Liver (tissue), 9 donors: Measurements from ENCODE around the gene SEMA7A. TPM values are rescaled to one million over a fixed set of nuclear protein-coding genes. Genes with fewer than 3 reads are reported as not detected.

Experiments
- DNase-seq: peaks from one replicate; pipeline ENCODE4 v3.0.0-alpha.2; 2017; ENCODE audit warnings: low spot score
- H3K27ac ChIP-seq, 2 donors: one replicate each; pipeline ENCODE4 v1.7.0; 2013; ENCODE audit warnings: inconsistent platforms in 2 of 2, low read length in 2 of 2, control low read depth in 1 of 2, low read depth in 1 of 2, mild to moderate bottlenecking in 1 of 2
- H3K27me3 ChIP-seq, 4 donors: one replicate each; pipeline versions ENCODE4 v1.6.1 to v1.7.0; 2013; ENCODE audit warnings: low read length in 3 of 4, inconsistent platforms in 1 of 4, mild to moderate bottlenecking in 1 of 4, moderate library complexity in 1 of 4; ENCODE audit not compliant: control insufficient read depth in 4 of 4, insufficient read depth in 4 of 4
- H3K36me3 ChIP-seq, 4 donors: one replicate each; pipeline versions ENCODE4 v1.6.1 to v1.7.0; 2013; ENCODE audit warnings: low read length in 3 of 4, mild to moderate bottlenecking in 3 of 4, low read depth in 1 of 4, moderate library complexity in 1 of 4; ENCODE audit not compliant: control insufficient read depth in 4 of 4, insufficient read depth in 3 of 4
- H3K4me1 ChIP-seq, 4 donors: one replicate each; pipeline versions ENCODE4 v1.6.1 to v1.7.0; 2013; ENCODE audit warnings: low read length in 3 of 4, mild to moderate bottlenecking in 3 of 4, moderate library complexity in 1 of 4; ENCODE audit not compliant: control insufficient read depth in 4 of 4, insufficient read depth in 4 of 4
- H3K4me3 ChIP-seq, 3 donors: one replicate each; pipeline versions ENCODE4 v1.6.1 to v1.7.0; 2013; ENCODE audit warnings: low read length in 3 of 3, control low read depth in 1 of 3, low read depth in 1 of 3, mild to moderate bottlenecking in 1 of 3
- H3K9ac ChIP-seq, 2 donors: one replicate each; pipeline ENCODE4 v1.7.0; 2013; ENCODE audit warnings: low read length in 2 of 2, mild to moderate bottlenecking in 2 of 2, moderate library complexity in 2 of 2, control low read depth in 1 of 2, low read depth in 1 of 2
- H3K9me3 ChIP-seq, 4 donors: one replicate each; pipeline versions ENCODE4 v1.6.1 to v1.7.0; 2013; ENCODE audit warnings: low read length in 3 of 4; ENCODE audit not compliant: control insufficient read depth in 4 of 4
- CTCF ChIP-seq: fragments of 150-350 bp; IDR thresholded peaks from 2 replicates; pipeline ENCODE4 v1.5.1; 2017; ENCODE audit warnings: improper control_type of control experiment, low read depth, low read length; ENCODE audit not compliant: missing input control
- EGR1 ChIP-seq, 2 donors: IDR thresholded peaks; 2 replicates each; pipeline ENCODE4 v1.6.1; 2016 to 2018; ENCODE audit warnings: antibody characterized with exemption in 2 of 2, low read depth in 2 of 2
- FOXA2 ChIP-seq: IDR thresholded peaks from 2 replicates; pipeline ENCODE4 v1.6.1; 2016; ENCODE audit warnings: antibody characterized with exemption
- GABPA ChIP-seq, 2 donors: IDR thresholded peaks in 1 of 2; conservative IDR thresholded peaks in 1 of 2; 2 replicates each; pipeline ENCODE4 v1.6.1; 2016; ENCODE audit warnings: antibody characterized with exemption in 2 of 2, mild to moderate bottlenecking in 1 of 2, moderate library complexity in 1 of 2
- HNF4A ChIP-seq, 2 donors: conservative IDR thresholded peaks; 2 replicates each; pipeline ENCODE4 v1.6.1; 2016; ENCODE audit warnings: antibody characterized with exemption in 2 of 2, mild to moderate bottlenecking in 2 of 2
- HNF4G ChIP-seq: IDR thresholded peaks from 2 replicates; pipeline ENCODE4 v1.6.1; 2016; ENCODE audit warnings: antibody characterized with exemption
- MAX ChIP-seq: IDR thresholded peaks from 2 replicates; pipeline ENCODE4 v1.6.1; 2016; ENCODE audit warnings: antibody characterized with exemption
- NR2F2 ChIP-seq: IDR thresholded peaks from 2 replicates; pipeline ENCODE4 v1.6.1; 2016; ENCODE audit warnings: antibody characterized with exemption
- RAD21 ChIP-seq, 2 donors: IDR thresholded peaks; 2 replicates each; pipeline ENCODE4 v1.6.1; 2016; ENCODE audit warnings: antibody characterized with exemption in 2 of 2, mild to moderate bottlenecking in 2 of 2
- RXRA ChIP-seq, 2 donors: IDR thresholded peaks; 2 replicates each; pipeline ENCODE4 v1.6.1; 2017 to 2018; ENCODE audit warnings: antibody characterized with exemption in 2 of 2, mild to moderate bottlenecking in 1 of 2
- YY1 ChIP-seq: IDR thresholded peaks from 2 replicates; pipeline ENCODE4 v1.6.1; 2016; ENCODE audit warnings: antibody characterized with exemption, mild to moderate bottlenecking
- ZBTB33 ChIP-seq: IDR thresholded peaks from 2 replicates; pipeline ENCODE4 v1.6.1; 2016; ENCODE audit warnings: antibody characterized with exemption
- WGBS: extraction: QIAGEN DNeasy Blood & Tissue Kit; methylation state at CpG from one replicate; pipeline ENCODE4 v1.1.7; 2013; 5-methylcytosine and 5-hydroxymethylcytosine counted together
- polyA plus RNA-seq, 2 donors: library from polyadenylated mRNA; stranded (reverse) in 1 of 2; unstranded in 1 of 2; fragments of 200-250 nt in 1 of 2; fragments of >200 nt in 1 of 2; fragmentation: Nextera tagmentation in 1 of 2; extraction: Ambion mirVana in 1 of 2; gene quantifications; one replicate each; pipeline versions ENCODE4 v1.2.1 to v1.2.3, GENCODE V29; 2013 to 2015
- total RNA-seq, 2 donors: library from RNA; depleted of rRNA; stranded (reverse); fragments of >200 nt; gene quantifications; one replicate each; pipeline ENCODE4 v1.2.3, GENCODE V29; 2014
- TF ChIP-seq, protein P1 (sequence below): IDR thresholded peaks from 2 replicates; pipeline ENCODE4 v1.6.1; 2016; ENCODE audit warnings: antibody characterized with exemption, mild to moderate bottlenecking
- donor health status: healthy.
- donor health status: healthy.
- donor health status: healthy.
- donor health status: healthy.
- donor health status: healthy.

SEMA7A gene
- total and polyA plus RNA-seq, 4 donors: 0.14 to 18.1 (median 1.4) TPM

DNA sequence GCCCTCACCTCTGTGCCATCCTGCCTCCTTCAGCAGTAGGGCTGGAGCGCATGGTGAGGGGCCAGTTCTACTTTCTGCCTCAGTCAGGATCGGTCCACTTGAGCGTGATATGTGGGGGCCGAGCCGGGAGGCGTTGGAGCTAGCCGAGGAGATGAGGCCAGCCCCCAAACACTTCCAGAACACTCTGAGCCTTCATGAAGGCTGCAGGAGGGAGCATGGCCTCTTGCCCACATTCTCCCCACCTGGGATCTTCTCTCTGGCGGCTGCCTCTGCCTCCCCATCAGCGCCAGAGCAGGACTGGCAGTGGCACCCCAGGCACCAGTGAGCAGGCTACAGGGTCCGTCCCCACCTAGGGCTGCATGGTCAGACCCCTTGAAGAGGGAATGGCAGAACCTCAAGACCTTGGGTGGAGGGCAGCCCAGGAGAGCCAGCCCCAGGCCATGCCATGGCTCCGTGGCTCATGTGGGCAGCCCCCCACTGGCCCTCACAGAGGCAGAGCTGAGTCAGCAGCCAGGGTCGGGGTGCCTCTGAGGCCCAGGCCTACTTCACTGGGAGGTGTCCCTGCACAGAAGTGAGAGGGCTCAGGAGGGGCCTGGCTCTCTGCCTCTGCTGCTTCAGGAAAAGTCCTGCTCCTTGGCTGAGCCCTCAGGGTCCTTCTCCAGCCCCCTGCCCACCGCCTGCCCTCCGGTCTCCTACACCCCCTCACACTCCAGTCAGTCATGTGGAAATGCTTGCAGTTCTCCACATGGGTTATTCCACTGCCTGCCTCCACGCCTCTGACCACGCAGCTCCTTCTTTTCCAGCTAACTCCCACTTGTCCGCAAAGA is 38.2 kb downstream of the SEMA7A start:
- WGBS: 91% methylated on average over 17 of the region's 17 CpGs
- no peak for DNase-seq
- Histone ChIP-seq H3K4me1 (no peaks in the 10 kb centered on the region), H3K27ac (no peak overlapping the region), H3K9ac (no peak overlapping the region), H3K27me3 (no peaks in the 10 kb centered on the region), H3K9me3 (no peaks in the 10 kb centered on the region), H3K36me3 (no peaks in the 10 kb centered on the region), H3K4me3 (no peak overlapping the region)
- TF ChIP-seq ZBTB33 (no peak), NR2F2 (no peak), RXRA (IDR thresholded peaks at IDR 0.05) (no peak), FOXA2 (no peak), CTCF (no peak), HNF4G (no peak), RAD21 (IDR thresholded peaks at IDR 0.05) (no peak), GABPA (IDR thresholded peaks at IDR 0.05 in 1 of 2, conservative IDR thresholded peaks at IDR 0.05 in 1 of 2) (no peak), EGR1 (IDR thresholded peaks at IDR 0.05; ENCODE audit: low read depth in 2 of 2) (no peak), MAX (no peak), HNF4A (conservative IDR thresholded peaks at IDR 0.05) (no peak)
- TF ChIP-seq, protein P1, sequence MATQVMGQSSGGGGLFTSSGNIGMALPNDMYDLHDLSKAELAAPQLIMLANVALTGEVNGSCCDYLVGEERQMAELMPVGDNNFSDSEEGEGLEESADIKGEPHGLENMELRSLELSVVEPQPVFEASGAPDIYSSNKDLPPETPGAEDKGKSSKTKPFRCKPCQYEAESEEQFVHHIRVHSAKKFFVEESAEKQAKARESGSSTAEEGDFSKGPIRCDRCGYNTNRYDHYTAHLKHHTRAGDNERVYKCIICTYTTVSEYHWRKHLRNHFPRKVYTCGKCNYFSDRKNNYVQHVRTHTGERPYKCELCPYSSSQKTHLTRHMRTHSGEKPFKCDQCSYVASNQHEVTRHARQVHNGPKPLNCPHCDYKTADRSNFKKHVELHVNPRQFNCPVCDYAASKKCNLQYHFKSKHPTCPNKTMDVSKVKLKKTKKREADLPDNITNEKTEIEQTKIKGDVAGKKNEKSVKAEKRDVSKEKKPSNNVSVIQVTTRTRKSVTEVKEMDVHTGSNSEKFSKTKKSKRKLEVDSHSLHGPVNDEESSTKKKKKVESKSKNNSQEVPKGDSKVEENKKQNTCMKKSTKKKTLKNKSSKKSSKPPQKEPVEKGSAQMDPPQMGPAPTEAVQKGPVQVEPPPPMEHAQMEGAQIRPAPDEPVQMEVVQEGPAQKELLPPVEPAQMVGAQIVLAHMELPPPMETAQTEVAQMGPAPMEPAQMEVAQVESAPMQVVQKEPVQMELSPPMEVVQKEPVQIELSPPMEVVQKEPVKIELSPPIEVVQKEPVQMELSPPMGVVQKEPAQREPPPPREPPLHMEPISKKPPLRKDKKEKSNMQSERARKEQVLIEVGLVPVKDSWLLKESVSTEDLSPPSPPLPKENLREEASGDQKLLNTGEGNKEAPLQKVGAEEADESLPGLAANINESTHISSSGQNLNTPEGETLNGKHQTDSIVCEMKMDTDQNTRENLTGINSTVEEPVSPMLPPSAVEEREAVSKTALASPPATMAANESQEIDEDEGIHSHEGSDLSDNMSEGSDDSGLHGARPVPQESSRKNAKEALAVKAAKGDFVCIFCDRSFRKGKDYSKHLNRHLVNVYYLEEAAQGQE: no peak

DNA sequence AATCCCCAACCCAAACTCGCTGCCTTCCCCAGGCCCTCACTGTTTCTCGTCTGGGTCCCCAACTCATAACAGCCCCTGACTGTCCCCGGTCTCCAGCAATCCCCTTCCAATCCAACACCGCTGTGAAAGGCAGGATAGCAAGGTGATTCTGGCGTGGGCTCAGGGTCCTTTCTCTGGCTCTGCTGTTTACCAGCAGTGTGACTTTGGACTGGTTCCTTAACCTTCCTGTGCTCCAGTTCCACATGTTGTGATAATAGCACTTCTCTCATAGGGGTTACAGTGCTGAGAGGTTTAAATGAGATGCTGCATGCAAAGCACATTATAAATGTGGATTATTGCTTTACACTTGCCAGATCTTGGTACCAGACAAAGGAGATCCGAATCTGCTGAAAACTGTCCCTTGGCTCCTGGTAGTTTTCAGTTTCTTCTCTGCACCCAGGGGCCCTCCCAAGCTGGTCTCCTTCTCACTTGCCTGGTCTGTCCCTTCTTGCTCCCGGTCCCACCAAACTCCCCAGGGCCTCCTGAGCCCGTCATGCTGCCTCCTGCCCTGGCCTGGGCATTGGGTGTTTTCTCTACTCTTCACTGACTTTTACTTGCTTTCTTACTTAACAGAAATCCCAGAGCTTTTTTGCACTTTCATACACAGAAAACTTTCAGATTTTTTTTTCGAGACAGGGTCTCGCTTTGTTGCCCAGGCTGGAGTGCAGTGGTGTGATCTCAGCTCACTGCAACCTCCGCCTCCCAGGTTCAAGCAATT is 39.5 kb downstream of the SEMA7A start:
- Histone ChIP-seq H3K36me3 (no peaks in the 10 kb centered on the region), H3K9ac (no peak overlapping the region), H3K4me3 (no peak overlapping the region), H3K27ac (no peak overlapping the region), H3K4me1 (no peaks in the 10 kb centered on the region), H3K27me3 (no peaks in the 10 kb centered on the region), H3K9me3 (no peaks in the 10 kb centered on the region)
- no peak for DNase-seq
- 89% methylated on average over 11 of the region's 11 CpGs for WGBS
- TF ChIP-seq YY1: no peak
